Smooth muscle cell (in vitro differentiated cells): Measurements from ENCODE around the gene TMEM30B. TPM values are rescaled to one million over a fixed set of nuclear protein-coding genes. Genes with fewer than 3 reads are reported as not detected.

Experiments used
- DNase-seq: peaks from one replicate; lab custom pipeline; 2025; ENCODE audit not compliant: unreplicated experiment; lab: John Stamatoyannopoulos, UW
- H2AFZ ChIP-seq: fragments of 200-600 bp; sonication (generic); 2 replicates; pipeline ENCODE4 v1.6.0; 2016; ENCODE audit warnings: antibody characterized with exemption, low read depth, mild to moderate bottlenecking
- H3F3A ChIP-seq: fragments of 200-600 bp; sonication (generic); 2 replicates; pipeline ENCODE4 v1.6.0; 2017; ENCODE audit warnings: antibody characterized with exemption, low read depth
- H3K27ac ChIP-seq: fragments of 200-600 bp; sonication (generic); 2 replicates; pipeline ENCODE4 v1.5.1; 2016; ENCODE audit warnings: low read depth, mild to moderate bottlenecking
- H3K27me3 ChIP-seq: fragments of 200-600 bp; sonication (generic); 2 replicates; pipeline ENCODE4 v1.6.1; 2016; ENCODE audit warnings: low read depth, mild to moderate bottlenecking
- H3K36me3 ChIP-seq: fragments of 200-600 bp; sonication (generic); 2 replicates; pipeline ENCODE4 v1.5.1; 2016; ENCODE audit warnings: low read depth
- H3K4me1 ChIP-seq: fragments of 200-600 bp; sonication (generic); 2 replicates; pipeline ENCODE4 v1.5.1; 2016; ENCODE audit warnings: low read depth
- H3K4me2 ChIP-seq: fragments of 200-600 bp; sonication (generic); 2 replicates; pipeline ENCODE4 v1.6.0; 2016; ENCODE audit warnings: mild to moderate bottlenecking
- H3K4me3 ChIP-seq: fragments of 200-600 bp; sonication (generic); 2 replicates; pipeline ENCODE4 v1.5.1; 2016; ENCODE audit warnings: mild to moderate bottlenecking
- H3K79me2 ChIP-seq: fragments of 200-600 bp; sonication (generic); 2 replicates; pipeline ENCODE4 v1.6.0; 2016; ENCODE audit warnings: low read depth, mild to moderate bottlenecking
- H3K9ac ChIP-seq: fragments of 200-600 bp; sonication (generic); 2 replicates; pipeline ENCODE4 v1.6.0; 2016; ENCODE audit warnings: low read depth
- H3K9me3 ChIP-seq: fragments of 200-600 bp; sonication (generic); replicated peaks from 2 replicates; pipeline ENCODE4 v1.5.1; 2016; ENCODE audit warnings: low read depth
- H4K20me1 ChIP-seq: fragments of 200-600 bp; sonication (generic); 2 replicates; pipeline ENCODE4 v1.6.0; 2016; ENCODE audit warnings: low read depth
- WGBS: methylation state at CpG from one replicate; pipeline ENCODE4 v1.1.7; 2016; ENCODE audit warnings: low lambda C conversion rate; 5-methylcytosine and 5-hydroxymethylcytosine counted together
- polyA plus RNA-seq: library from polyadenylated mRNA; unstranded; fragments of >200 nt; fragmentation: Nextera tagmentation; extraction: Ambion mirVana; gene quantifications from 2 replicates; pipeline ENCODE4 v1.2.1, GENCODE V29; 2016
- total RNA-seq: library from RNA; depleted of rRNA; stranded (reverse); fragments of >200 nt; gene quantifications from 2 replicates; pipeline ENCODE4 v1.2.3, GENCODE V29; 2014
- TF ChIP-seq, protein P1 (sequence below): fragments of 200-600 bp; sonication (generic); IDR thresholded peaks from 2 replicates; pipeline ENCODE4 v1.5.1; 2017; ENCODE audit warnings: borderline replicate concordance, mild to moderate bottlenecking, antibody characterized with exemption; ENCODE audit not compliant: insufficient read depth, poor library complexity, severe bottlenecking

TMEM30B gene
- total and polyA plus RNA-seq, 2 experiments from 2014 or later: 0.16 to 3.1 TPM

GRCh38 chr14:61264010-61264571 is 17.0 kb downstream of the TMEM30B start:
- H3K27ac ChIP-seq: no peak overlapping the region

DNA sequence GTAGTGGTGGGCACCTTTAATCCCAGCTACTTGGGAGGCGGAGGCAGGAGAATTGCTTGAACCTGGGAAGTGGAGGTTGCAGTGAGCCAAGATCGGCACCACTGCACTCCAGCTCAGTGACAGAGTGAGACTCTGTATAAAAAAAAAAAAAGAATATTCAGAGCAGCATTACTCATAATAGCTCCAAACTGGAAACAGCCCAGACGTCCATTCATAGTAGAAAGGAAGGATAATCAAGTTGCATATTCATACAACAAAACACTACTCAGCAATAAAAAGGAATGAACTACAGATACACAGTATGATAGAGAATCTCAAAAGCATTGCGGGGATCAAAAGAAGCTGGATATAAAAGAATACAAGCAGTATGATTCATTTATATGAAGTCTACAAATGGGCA is 19.1 kb downstream of the TMEM30B start:
- 88% methylated on average over 4 of the region's 4 CpGs for WGBS
- Histone ChIP-seq H3F3A (no peaks in the 10 kb centered on the region), H3K27ac (no peak overlapping the region), H3K4me2 (no peak overlapping the region), H3K79me2 (no peaks in the 10 kb centered on the region), H3K4me3 (no peak overlapping the region), H3K9ac (no peak overlapping the region), H2AFZ (no peak overlapping the region), H4K20me1 (no peaks in the 10 kb centered on the region), H3K4me1 (no peaks in the 10 kb centered on the region), H3K36me3 (no peaks in the 10 kb centered on the region), H3K27me3 (peaks cover 17% of the 10 kb centered on the region), H3K9me3 (no peaks in the 10 kb centered on the region)
- DNase-seq: no peak
- TF ChIP-seq, protein P1, sequence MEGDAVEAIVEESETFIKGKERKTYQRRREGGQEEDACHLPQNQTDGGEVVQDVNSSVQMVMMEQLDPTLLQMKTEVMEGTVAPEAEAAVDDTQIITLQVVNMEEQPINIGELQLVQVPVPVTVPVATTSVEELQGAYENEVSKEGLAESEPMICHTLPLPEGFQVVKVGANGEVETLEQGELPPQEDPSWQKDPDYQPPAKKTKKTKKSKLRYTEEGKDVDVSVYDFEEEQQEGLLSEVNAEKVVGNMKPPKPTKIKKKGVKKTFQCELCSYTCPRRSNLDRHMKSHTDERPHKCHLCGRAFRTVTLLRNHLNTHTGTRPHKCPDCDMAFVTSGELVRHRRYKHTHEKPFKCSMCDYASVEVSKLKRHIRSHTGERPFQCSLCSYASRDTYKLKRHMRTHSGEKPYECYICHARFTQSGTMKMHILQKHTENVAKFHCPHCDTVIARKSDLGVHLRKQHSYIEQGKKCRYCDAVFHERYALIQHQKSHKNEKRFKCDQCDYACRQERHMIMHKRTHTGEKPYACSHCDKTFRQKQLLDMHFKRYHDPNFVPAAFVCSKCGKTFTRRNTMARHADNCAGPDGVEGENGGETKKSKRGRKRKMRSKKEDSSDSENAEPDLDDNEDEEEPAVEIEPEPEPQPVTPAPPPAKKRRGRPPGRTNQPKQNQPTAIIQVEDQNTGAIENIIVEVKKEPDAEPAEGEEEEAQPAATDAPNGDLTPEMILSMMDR: no peak

More at GRCh38 chr14:61264010-61264571, 17.0 kb downstream of the TMEM30B start:
- Histone ChIP-seq H3K4me1 (no peaks in the 10 kb centered on the region), H3K9me3 (no peaks in the 10 kb centered on the region), H3K79me2 (no peaks in the 10 kb centered on the region), H3K4me3 (no peak overlapping the region), H3K4me2 (no peak overlapping the region), H3K27me3 (peaks cover 24% of the 10 kb centered on the region), H4K20me1 (no peaks in the 10 kb centered on the region), H3F3A (no peaks in the 10 kb centered on the region), H2AFZ (no peak overlapping the region), H3K36me3 (no peaks in the 10 kb centered on the region), H3K9ac (no peak overlapping the region)
- no peak for DNase-seq
- TF ChIP-seq, protein P1: no peak
- WGBS: 84% methylated on average over 4 of the region's 4 CpGs

DNA sequence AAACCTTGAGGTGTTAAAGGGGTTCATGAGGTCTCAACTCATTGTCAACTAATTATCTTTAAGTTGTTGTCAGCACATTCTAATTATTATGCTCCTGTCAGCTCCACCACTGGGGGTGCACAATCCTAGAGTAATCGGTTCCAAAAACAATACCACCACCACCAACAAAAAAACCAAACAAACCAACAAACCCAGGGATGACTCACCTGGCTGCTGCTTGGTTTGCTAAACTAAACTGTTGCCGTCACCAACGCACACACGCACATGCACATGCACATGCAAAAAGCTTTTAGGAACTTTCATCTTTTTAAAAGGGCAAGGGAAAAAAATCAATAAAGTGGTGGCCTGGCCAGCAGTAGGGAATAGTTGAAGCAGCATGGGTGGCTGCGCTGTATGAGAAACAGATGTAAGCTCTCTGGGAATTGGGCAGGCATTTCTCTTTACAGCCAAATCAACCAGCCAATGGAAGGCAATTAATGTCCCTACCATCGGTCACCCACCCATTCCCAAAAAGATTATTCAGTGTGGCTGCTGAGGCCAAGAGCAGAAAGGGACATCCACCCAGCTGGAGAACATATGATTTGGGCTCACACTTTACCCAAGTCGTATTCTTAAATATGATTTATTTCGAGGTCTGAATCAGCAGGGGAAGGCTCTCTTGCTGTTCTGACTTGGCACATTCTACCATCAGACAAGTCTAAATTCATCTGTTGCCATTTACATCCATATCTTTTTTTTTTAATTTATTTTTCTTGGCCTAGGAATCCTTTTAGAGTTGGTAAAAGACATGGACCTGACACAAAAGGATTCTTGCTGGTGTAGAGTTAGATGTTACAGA is 20.0 kb downstream of the TMEM30B start:
- Histone ChIP-seq H3K4me3 (no peak overlapping the region), H3F3A (no peaks in the 10 kb centered on the region), H3K36me3 (no peaks in the 10 kb centered on the region), H3K9me3 (no peaks in the 10 kb centered on the region), H3K79me2 (no peaks in the 10 kb centered on the region), H3K9ac (no peak overlapping the region), H4K20me1 (no peaks in the 10 kb centered on the region), H3K27ac (no peak overlapping the region), H3K27me3 (peaks cover 17% of the 10 kb centered on the region), H3K4me1 (no peaks in the 10 kb centered on the region), H2AFZ (no peak overlapping the region), H3K4me2 (no peak overlapping the region)
- TF ChIP-seq, protein P1: no peak
- 78% methylated on average over 8 of the region's 8 CpGs for WGBS
- DNase-seq: no peak
